Mesothelial cell of epicardium (in vitro differentiated cells): ENCODE measurements around the gene APP. TPM values are rescaled to one million over a fixed set of nuclear protein-coding genes. Genes with fewer than 3 reads are reported as not detected.
"Not testable (repeated sequence)": the region's sequence is repeated elsewhere in the genome, so short reads cannot be mapped to it uniquely, and the experiment has no call there.

Experiments used
- DNase-seq, 2 experiments: peaks; one replicate each; pipeline ENCODE4 v3.0.0; 2021; ENCODE audit warnings: low spot score in 2 of 2; ENCODE audit not compliant: unreplicated experiment in 2 of 2
- H3K27ac Mint-ChIP-seq: 2 replicates; pipeline ENCODE4 v1.8.0; 2021; ENCODE audit warnings: mixed read lengths
- H3K27me3 Mint-ChIP-seq: 2 replicates; pipeline ENCODE4 v1.8.0; 2021; ENCODE audit warnings: low read depth, mixed read lengths
- H3K36me3 Mint-ChIP-seq: 2 replicates; pipeline ENCODE4 v1.8.0; 2021; ENCODE audit warnings: mixed read lengths
- H3K4me1 Mint-ChIP-seq: 2 replicates; pipeline ENCODE4 v1.8.0; 2021; ENCODE audit warnings: mixed read lengths
- H3K4me3 Mint-ChIP-seq: 2 replicates; pipeline ENCODE4 v1.8.0; 2021; ENCODE audit warnings: mild to moderate bottlenecking, moderate library complexity, mixed read lengths
- H3K9me3 Mint-ChIP-seq: 2 replicates; pipeline ENCODE4 v1.8.0; 2021; ENCODE audit warnings: mixed read lengths
- total RNA-seq: library from RNA; stranded (reverse); gene quantifications from 3 replicates; pipeline ENCODE4 v1.2.1, GENCODE V29; 2021
- TF ChIP-seq, protein P1 (sequence below): fragments of 200-600 bp; sonication (generic); IDR thresholded peaks from one replicate; pipeline ENCODE4 v1.5.0; 2021; ENCODE audit warnings: antibody characterized with exemption; ENCODE audit not compliant: unreplicated experiment

APP gene
- total RNA-seq, 1 donor from 2014 or later: 495 TPM

DNA sequence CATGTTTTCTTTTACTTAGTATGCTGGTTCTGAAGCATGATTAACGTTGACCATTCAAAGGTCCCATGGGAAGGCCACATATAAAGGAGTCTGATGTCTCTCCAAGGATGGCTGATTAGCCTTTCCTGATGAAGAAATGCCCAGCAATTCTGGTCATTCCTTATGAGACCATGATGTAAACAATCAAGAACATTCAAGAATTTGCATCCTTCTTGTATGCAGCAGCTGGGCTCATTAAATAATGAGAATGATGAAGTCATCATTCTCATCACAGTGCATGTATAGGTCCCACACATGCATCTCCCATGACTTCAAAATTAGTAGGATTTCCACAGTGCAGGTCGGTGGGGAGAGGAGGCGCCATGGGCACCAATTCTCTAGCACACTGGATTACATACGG is 85.4 kb downstream of the APP start:
- H3K4me1 Mint-ChIP-seq: peaks cover 16% of the 10 kb centered on the region

GRCh38 chr21:26082549-26082948 is 88.0 kb downstream of the APP start:
- Mint-ChIP-seq H3K27me3 (no peaks in the 10 kb centered on the region), H3K4me1 (peaks cover 26% of the 10 kb centered on the region), H3K4me3 (no peak overlapping the region), H3K9me3 (peaks cover 12% of the 10 kb centered on the region), H3K36me3 (peaks cover 18% of the 10 kb centered on the region), H3K27ac (peak overlapping the region; percentile 23)
- TF ChIP-seq, protein P1, sequence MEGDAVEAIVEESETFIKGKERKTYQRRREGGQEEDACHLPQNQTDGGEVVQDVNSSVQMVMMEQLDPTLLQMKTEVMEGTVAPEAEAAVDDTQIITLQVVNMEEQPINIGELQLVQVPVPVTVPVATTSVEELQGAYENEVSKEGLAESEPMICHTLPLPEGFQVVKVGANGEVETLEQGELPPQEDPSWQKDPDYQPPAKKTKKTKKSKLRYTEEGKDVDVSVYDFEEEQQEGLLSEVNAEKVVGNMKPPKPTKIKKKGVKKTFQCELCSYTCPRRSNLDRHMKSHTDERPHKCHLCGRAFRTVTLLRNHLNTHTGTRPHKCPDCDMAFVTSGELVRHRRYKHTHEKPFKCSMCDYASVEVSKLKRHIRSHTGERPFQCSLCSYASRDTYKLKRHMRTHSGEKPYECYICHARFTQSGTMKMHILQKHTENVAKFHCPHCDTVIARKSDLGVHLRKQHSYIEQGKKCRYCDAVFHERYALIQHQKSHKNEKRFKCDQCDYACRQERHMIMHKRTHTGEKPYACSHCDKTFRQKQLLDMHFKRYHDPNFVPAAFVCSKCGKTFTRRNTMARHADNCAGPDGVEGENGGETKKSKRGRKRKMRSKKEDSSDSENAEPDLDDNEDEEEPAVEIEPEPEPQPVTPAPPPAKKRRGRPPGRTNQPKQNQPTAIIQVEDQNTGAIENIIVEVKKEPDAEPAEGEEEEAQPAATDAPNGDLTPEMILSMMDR: no peak
- no peak for DNase-seq

More for the DNA sequence above, 85.4 kb downstream of the APP start:
- Mint-ChIP-seq H3K27me3 (no peaks in the 10 kb centered on the region), H3K27ac (no peak overlapping the region), H3K9me3 (peaks cover 12% of the 10 kb centered on the region), H3K4me3 (no peak overlapping the region), H3K36me3 (peaks cover 32% of the 10 kb centered on the region)
- TF ChIP-seq, protein P1: no peak
- DNase-seq: no peak

- Mint-ChIP-seq H3K4me1 (peaks cover 24% of the 10 kb centered on the region), H3K9me3 (peaks cover 12% of the 10 kb centered on the region), H3K36me3 (peaks cover 18% of the 10 kb centered on the region), H3K27ac (peak overlapping the region; percentile 21)
- DNase-seq, H3K4me3 Mint-ChIP-seq, H3K27me3 Mint-ChIP-seq: not testable (repeated sequence)
Measured at GRCh38 chr21:26081175-26081760, 89.3 kb downstream of the APP start.

DNA sequence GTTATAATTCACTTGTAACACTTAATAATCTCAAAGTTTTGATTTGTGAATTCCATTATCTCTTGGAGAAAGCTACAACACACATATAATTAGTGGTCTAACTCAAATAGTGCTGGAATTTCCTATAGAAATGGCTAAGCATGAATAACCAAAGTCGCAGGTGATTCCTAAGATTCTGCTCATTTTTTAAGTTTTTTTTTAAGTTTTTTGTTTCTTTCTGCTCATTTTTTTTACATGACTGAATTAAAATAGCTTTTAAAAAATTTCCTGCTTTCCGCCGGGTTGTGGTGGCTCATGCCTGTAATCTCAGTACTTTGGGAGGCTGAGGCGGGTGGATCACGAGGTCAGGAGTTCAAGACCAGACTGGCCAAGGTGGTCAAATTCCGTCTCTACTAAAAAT is 90.4 kb downstream of the APP start:
- Mint-ChIP-seq H3K4me3 (no peak overlapping the region), H3K27ac (no peak overlapping the region), H3K27me3 (no peaks in the 10 kb centered on the region), H3K4me1 (peaks cover 24% of the 10 kb centered on the region), H3K36me3 (peaks cover 16% of the 10 kb centered on the region), H3K9me3 (peaks cover 9% of the 10 kb centered on the region)
- DNase-seq: no peak
- TF ChIP-seq, protein P1: no peak

GRCh38 chr21:26079366-26079765 is 91.2 kb downstream of the APP start:
- peak overlapping the region; percentile 82 for H3K27ac Mint-ChIP-seq
- H3K36me3 Mint-ChIP-seq: peaks cover 8% of the 10 kb centered on the region
- DNase-seq: no peak
- no peak overlapping the region for H3K4me3 Mint-ChIP-seq
- TF ChIP-seq, protein P1: no peak
- peaks cover 27% of the 10 kb centered on the region for H3K4me1 Mint-ChIP-seq
- no peaks in the 10 kb centered on the region for H3K27me3 Mint-ChIP-seq
- H3K9me3 Mint-ChIP-seq: peaks cover 3% of the 10 kb centered on the region

GRCh38 chr21:26077521-26077920 is 93.0 kb downstream of the APP start:
- H3K4me1 Mint-ChIP-seq: peaks cover 21% of the 10 kb centered on the region
- H3K27me3 Mint-ChIP-seq: no peaks in the 10 kb centered on the region
- peaks cover 3% of the 10 kb centered on the region for H3K36me3 Mint-ChIP-seq
- H3K9me3 Mint-ChIP-seq: peaks cover 3% of the 10 kb centered on the region
- peak overlapping the region; percentile 4 for H3K4me3 Mint-ChIP-seq
- TF ChIP-seq, protein P1: no peak
- peak overlapping the region; percentile 62 for H3K27ac Mint-ChIP-seq
- no peak for DNase-seq
